Measurements from ENCODE around the gene MRPS31. TPM values are rescaled to one million over a fixed set of nuclear protein-coding genes. Genes with fewer than 3 reads are reported as not detected.

Gene MRPS31
- total RNA-seq, 1 experiment from 2014 or later = 10.9 TPM

DNA sequence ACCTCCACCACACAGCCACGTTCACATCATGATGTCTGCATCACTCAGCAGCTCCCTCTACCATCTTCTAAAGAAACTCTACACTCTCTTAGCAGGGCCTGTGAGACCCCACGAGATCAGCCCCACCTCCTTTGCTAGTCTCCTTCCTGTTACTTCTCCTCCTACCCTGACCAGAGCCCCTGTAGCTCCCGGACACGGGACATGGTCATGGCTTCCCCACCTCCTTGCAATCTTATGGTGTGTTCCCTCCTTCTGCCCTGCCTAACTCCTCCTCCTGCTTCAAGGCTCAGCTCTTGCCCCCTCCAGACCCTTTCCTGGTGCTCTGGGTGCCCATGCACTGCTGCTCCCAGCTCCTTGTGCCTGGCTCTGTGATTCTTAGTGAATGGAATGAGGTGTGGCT lies 8.1 kb upstream of the MRPS31 start:
- H3K36me3 ChIP-seq (ENCODE audit: control insufficient read depth, insufficient read depth, low read length) = no peaks in the 10 kb centered on the region
- ATAC-seq (no peak), DNase-seq (ENCODE audit: low read depth, low spot score) (no peak)
- no peak for TF ChIP-seq TCF7L2 (IDR thresholded peaks at IDR 0.05; ENCODE audit: low read depth, low read length)
- TF ChIP-seq, protein P1, sequence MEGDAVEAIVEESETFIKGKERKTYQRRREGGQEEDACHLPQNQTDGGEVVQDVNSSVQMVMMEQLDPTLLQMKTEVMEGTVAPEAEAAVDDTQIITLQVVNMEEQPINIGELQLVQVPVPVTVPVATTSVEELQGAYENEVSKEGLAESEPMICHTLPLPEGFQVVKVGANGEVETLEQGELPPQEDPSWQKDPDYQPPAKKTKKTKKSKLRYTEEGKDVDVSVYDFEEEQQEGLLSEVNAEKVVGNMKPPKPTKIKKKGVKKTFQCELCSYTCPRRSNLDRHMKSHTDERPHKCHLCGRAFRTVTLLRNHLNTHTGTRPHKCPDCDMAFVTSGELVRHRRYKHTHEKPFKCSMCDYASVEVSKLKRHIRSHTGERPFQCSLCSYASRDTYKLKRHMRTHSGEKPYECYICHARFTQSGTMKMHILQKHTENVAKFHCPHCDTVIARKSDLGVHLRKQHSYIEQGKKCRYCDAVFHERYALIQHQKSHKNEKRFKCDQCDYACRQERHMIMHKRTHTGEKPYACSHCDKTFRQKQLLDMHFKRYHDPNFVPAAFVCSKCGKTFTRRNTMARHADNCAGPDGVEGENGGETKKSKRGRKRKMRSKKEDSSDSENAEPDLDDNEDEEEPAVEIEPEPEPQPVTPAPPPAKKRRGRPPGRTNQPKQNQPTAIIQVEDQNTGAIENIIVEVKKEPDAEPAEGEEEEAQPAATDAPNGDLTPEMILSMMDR (IDR thresholded peaks at IDR 0.05) = no peak
- no peak for TF ChIP-seq POLR2AphosphoS5 (IDR thresholded peaks at IDR 0.05; ENCODE audit: low read depth, low read length)
- TF ChIP-seq, protein P2, sequence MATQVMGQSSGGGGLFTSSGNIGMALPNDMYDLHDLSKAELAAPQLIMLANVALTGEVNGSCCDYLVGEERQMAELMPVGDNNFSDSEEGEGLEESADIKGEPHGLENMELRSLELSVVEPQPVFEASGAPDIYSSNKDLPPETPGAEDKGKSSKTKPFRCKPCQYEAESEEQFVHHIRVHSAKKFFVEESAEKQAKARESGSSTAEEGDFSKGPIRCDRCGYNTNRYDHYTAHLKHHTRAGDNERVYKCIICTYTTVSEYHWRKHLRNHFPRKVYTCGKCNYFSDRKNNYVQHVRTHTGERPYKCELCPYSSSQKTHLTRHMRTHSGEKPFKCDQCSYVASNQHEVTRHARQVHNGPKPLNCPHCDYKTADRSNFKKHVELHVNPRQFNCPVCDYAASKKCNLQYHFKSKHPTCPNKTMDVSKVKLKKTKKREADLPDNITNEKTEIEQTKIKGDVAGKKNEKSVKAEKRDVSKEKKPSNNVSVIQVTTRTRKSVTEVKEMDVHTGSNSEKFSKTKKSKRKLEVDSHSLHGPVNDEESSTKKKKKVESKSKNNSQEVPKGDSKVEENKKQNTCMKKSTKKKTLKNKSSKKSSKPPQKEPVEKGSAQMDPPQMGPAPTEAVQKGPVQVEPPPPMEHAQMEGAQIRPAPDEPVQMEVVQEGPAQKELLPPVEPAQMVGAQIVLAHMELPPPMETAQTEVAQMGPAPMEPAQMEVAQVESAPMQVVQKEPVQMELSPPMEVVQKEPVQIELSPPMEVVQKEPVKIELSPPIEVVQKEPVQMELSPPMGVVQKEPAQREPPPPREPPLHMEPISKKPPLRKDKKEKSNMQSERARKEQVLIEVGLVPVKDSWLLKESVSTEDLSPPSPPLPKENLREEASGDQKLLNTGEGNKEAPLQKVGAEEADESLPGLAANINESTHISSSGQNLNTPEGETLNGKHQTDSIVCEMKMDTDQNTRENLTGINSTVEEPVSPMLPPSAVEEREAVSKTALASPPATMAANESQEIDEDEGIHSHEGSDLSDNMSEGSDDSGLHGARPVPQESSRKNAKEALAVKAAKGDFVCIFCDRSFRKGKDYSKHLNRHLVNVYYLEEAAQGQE (IDR thresholded peaks at IDR 0.05; ENCODE audit: insufficient read depth in 1 of 2, low read depth in 2 of 2, low read length in 1 of 2) = no peak
- TF ChIP-seq SIN3A (IDR thresholded peaks at IDR 0.05; ENCODE audit: borderline replicate concordance, insufficient read depth, low read depth, low read length) = no peak
- intact Hi-C loops (cut with micrococcal nuclease; ENCODE audit: unreplicated experiment) (no loop called here), in situ Hi-C loops (cut with HindIII; ENCODE audit: low pct_unique_long_range_greater_than_20kb, low sequenced_read_pairs) (no loop called here)
- POLR2A ChIA-PET = no interaction called here
- no peaks in the 10 kb centered on the region for H3K4me1 ChIP-seq (ENCODE audit: control insufficient read depth, insufficient read depth, low read length)
- no peaks in the 10 kb centered on the region for H3K27me3 ChIP-seq (ENCODE audit: control insufficient read depth, insufficient read depth, low read length)
- H3K27ac ChIP-seq (ENCODE audit: low read length) = no peak overlapping the region
- no peak overlapping the region for H3K4me3 ChIP-seq (ENCODE audit: low read depth in 2 of 2, low read length in 2 of 2)
- no peaks in the 10 kb centered on the region for H3K9me3 ChIP-seq (ENCODE audit: control insufficient read depth, insufficient read depth, low read depth, low read length)
- no TSS peak for BruUV-seq (replicated peaks)
- CTCF ChIA-PET = interaction anchor here (0.7 kb wide), 1 partner anchor 10 kb away, joined by 10 read pairs; no protein-coding TSS in a partner anchor

DNA sequence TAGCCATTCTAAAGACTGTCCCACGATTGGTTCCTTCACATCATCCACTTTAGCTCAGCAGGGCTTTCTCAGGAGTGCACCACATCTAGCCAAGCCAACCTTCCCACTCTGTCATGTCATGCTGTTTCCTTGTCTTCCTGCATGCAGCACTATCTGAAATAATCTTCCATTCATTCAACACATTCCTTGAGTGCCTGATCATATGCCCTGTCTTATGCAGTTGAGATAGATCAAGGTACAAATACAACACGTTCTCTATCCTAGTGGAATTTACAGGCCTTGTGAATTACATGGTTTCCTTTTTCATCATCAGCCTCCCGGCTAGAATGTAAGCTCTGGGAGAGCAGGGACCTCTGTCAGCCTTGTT lies 6.8 kb upstream of the MRPS31 start:
- ATAC-seq (peak; percentile 64), DNase-seq (ENCODE audit: low read depth, low spot score) (no peak)
- H3K9me3 ChIP-seq (ENCODE audit: control insufficient read depth, insufficient read depth, low read depth, low read length) = no peaks in the 10 kb centered on the region
- TF ChIP-seq, protein P1 (IDR thresholded peaks at IDR 0.05) = 0 out of 2 replicates have a peak, but pooled peaks have one; percentile 1
- no peak for TF ChIP-seq SIN3A (IDR thresholded peaks at IDR 0.05; ENCODE audit: borderline replicate concordance, insufficient read depth, low read depth, low read length)
- TF ChIP-seq POLR2AphosphoS5 (IDR thresholded peaks at IDR 0.05; ENCODE audit: low read depth, low read length) = no peak
- no peak for TF ChIP-seq TCF7L2 (IDR thresholded peaks at IDR 0.05; ENCODE audit: low read depth, low read length)
- TF ChIP-seq, protein P2 (IDR thresholded peaks at IDR 0.05; ENCODE audit: insufficient read depth in 1 of 2, low read depth in 2 of 2, low read length in 1 of 2) = no peak
- no peak overlapping the region for H3K27ac ChIP-seq (ENCODE audit: low read length)
- BruUV-seq (replicated peaks) = no TSS peak
- in situ Hi-C loops (cut with HindIII; ENCODE audit: low pct_unique_long_range_greater_than_20kb, low sequenced_read_pairs) (no loop called here), intact Hi-C loops (cut with micrococcal nuclease; ENCODE audit: unreplicated experiment) (no loop called here)
- ChIA-PET POLR2A (no interaction called here), CTCF (interaction anchor here (0.5 to 1.0 kb wide), 4 partner anchors 12 to 215 kb away, joined by 3 to 4 read pairs (median 3); partner anchors contain the start of gene SLC25A15)
- no peak overlapping the region; a peak in 1 of 4 replicates for H3K4me3 ChIP-seq (ENCODE audit: low read depth in 2 of 2, low read length in 2 of 2)
- H3K27me3 ChIP-seq (ENCODE audit: control insufficient read depth, insufficient read depth, low read length) = no peaks in the 10 kb centered on the region
- no peaks in the 10 kb centered on the region for H3K36me3 ChIP-seq (ENCODE audit: control insufficient read depth, insufficient read depth, low read length)
- no peaks in the 10 kb centered on the region for H3K4me1 ChIP-seq (ENCODE audit: control insufficient read depth, insufficient read depth, low read length)

Measured in Panc1 (cell line).